ENCODE results near the gene NNAT. TPM values are rescaled to one million over a fixed set of nuclear protein-coding genes. Genes with fewer than 3 reads are reported as not detected.
"Not testable (repeated sequence)": the region's sequence is repeated elsewhere in the genome, so short reads cannot be mapped to it uniquely, and the experiment has no call there.

Gene NNAT
- total RNA-seq, 1 donor from 2014 or later, result 87.4 TPM

DNA sequence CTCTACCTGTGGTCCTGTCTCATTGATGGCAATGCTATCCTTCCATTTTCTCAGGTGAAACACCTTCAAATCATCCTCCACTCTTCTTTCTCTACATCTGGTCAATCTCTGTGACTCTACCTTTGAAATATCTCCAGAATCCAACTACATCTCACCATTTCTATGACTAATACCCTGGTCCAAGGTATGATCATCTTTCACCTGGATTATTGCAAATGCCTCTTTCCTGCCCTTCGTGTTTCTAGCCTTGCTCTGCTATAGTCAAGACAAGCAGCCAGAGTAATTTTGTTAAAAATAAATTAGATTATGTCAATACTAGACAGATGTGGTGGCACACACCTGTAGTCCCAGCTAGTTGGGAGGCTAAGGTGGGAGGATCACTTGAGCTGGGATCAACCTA, 24.5 kb downstream of the NNAT start:
- H3K9me3 Mint-ChIP-seq (ENCODE audit: low read depth), result peaks cover 11% of the 10 kb centered on the region
- no peaks in the 10 kb centered on the region for H3K36me3 Mint-ChIP-seq (ENCODE audit: insufficient read depth)
- TF ChIP-seq, protein P1, sequence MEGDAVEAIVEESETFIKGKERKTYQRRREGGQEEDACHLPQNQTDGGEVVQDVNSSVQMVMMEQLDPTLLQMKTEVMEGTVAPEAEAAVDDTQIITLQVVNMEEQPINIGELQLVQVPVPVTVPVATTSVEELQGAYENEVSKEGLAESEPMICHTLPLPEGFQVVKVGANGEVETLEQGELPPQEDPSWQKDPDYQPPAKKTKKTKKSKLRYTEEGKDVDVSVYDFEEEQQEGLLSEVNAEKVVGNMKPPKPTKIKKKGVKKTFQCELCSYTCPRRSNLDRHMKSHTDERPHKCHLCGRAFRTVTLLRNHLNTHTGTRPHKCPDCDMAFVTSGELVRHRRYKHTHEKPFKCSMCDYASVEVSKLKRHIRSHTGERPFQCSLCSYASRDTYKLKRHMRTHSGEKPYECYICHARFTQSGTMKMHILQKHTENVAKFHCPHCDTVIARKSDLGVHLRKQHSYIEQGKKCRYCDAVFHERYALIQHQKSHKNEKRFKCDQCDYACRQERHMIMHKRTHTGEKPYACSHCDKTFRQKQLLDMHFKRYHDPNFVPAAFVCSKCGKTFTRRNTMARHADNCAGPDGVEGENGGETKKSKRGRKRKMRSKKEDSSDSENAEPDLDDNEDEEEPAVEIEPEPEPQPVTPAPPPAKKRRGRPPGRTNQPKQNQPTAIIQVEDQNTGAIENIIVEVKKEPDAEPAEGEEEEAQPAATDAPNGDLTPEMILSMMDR (IDR thresholded peaks at IDR 0.05; ENCODE audit: unreplicated experiment), result no peak
- no peak overlapping the region for H3K27ac Mint-ChIP-seq
- H3K27me3 Mint-ChIP-seq, result no peaks in the 10 kb centered on the region
- DNase-seq (ENCODE audit: low spot score, unreplicated experiment), result no peak
- peaks cover 14% of the 10 kb centered on the region for H3K4me1 Mint-ChIP-seq (ENCODE audit: low read depth)
- no peak overlapping the region for H3K4me3 Mint-ChIP-seq (ENCODE audit: low read depth)

DNA sequence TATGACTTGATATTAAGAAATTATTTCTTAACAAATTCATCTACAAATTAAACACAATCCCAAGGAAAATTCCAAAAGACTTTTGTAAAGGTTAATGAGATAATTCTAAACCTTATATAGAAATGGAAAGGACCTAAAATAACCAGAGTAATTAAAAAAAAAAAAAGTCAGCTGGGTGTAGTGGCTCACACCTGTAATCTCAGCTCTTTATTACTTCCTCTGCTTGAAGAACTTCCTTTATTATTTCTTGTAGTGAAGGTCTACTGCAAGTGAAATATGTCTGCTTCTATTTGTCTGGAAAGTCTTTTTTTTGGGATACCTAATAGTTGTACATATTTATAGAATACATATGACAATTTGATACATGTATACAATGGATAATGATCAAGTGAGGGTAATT, 26.9 kb downstream of the NNAT start:
- DNase-seq (ENCODE audit: low spot score, unreplicated experiment), result no peak
- Mint-ChIP-seq H3K4me1 (ENCODE audit: low read depth) (peaks cover 8% of the 10 kb centered on the region), H3K27me3 (no peaks in the 10 kb centered on the region), H3K4me3 (ENCODE audit: low read depth) (no peak overlapping the region), H3K9me3 (ENCODE audit: low read depth) (peaks cover 11% of the 10 kb centered on the region), H3K27ac (no peak overlapping the region), H3K36me3 (ENCODE audit: insufficient read depth) (no peaks in the 10 kb centered on the region)
- TF ChIP-seq, protein P1 (IDR thresholded peaks at IDR 0.05; ENCODE audit: unreplicated experiment), result no peak

DNA sequence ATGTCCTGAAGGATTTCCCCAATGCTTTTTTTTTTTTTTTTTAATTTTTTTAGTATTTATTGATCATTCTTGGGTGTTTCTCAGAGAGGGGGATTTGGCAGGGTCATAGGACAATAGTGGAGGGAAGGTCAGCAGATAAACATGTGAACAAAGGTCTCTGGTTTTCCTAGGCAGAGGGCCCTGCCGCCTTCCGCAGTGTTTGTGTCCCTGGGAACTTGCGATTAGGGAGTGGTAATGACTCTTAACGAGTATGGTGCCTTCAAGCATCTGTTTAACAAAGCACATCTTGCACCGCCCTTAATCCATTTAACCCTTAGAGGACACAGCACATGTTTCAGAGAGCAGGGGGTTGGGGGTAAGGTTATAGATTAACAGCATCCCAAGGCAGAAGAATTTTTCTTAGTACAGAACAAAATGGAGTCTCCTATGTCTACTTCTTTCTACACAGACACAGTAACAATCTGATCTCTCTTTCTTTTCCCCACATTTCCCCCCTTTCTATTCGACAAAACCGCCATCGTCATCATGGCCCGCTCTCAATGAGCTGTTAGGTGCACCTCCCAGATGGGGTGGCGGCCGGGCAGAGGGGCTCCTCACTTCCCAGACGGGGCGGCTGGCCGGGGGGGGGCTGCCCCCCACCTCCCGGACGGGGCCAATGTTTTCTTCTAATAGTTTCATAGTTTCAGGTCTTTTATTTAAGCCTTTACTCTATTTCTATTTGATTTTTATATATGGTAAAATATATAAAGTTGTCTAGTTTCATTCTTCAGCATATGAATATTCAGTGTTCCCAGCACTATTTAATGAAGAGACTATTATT, 29.3 kb downstream of the NNAT start:
- peak overlapping the region; percentile 94 for H3K27ac Mint-ChIP-seq
- not testable (repeated sequence) for H3K9me3 Mint-ChIP-seq (ENCODE audit: low read depth)

DNA sequence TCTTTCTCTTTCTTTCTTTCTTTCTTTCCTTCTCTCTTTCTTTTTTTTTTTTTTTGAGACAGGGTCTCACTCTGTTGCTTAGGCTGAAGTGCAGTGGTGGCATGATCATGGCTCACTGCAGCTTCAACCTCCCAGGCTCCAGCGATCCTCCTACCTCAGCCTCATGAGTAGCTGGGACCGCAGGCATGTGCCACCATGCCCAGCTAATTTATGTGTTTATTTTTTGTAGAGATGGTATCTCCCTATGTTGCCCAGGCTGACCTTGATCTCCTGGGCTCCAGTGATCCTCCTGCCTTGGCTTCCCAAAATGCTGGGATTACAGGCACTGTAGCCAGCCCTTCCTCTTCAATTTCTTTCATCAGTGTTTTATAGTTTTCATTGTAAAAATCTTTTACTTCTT, 30.6 kb downstream of the NNAT start:
- not testable (repeated sequence) for H3K9me3 Mint-ChIP-seq (ENCODE audit: low read depth); DNase-seq (ENCODE audit: low spot score, unreplicated experiment); H3K36me3 Mint-ChIP-seq (ENCODE audit: insufficient read depth); H3K4me1 Mint-ChIP-seq (ENCODE audit: low read depth); H3K4me3 Mint-ChIP-seq (ENCODE audit: low read depth); H3K27me3 Mint-ChIP-seq
- peak overlapping the region; percentile 50 for H3K27ac Mint-ChIP-seq

More for the DNA sequence above, 29.3 kb downstream of the NNAT start:
- H3K36me3 Mint-ChIP-seq (ENCODE audit: insufficient read depth); H3K4me3 Mint-ChIP-seq (ENCODE audit: low read depth); DNase-seq (ENCODE audit: low spot score, unreplicated experiment); H3K27me3 Mint-ChIP-seq; H3K4me1 Mint-ChIP-seq (ENCODE audit: low read depth): not testable (repeated sequence)

DNA sequence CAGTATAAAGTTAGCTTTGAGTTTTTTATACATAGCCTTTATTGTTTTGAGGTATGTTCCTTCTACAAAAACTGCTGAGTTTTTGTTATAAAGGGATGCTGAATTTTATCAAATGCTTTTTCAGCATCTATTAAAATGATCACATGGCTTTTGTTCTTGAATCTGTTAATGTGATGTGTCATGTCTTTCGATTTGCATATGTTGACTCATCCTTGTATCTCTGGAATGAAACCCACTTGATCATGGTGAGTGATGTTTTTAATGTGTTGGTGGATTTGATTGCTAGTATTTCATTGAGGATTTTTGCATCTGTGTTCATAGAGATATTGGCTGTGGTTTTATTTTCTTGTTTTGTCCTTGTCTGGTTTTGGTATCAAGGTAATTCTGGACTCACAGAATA, 31.4 kb downstream of the NNAT start:
- Mint-ChIP-seq H3K4me3 (ENCODE audit: low read depth) (no peak overlapping the region), H3K4me1 (ENCODE audit: low read depth) (peaks cover 6% of the 10 kb centered on the region), H3K27me3 (no peaks in the 10 kb centered on the region), H3K36me3 (ENCODE audit: insufficient read depth) (no peaks in the 10 kb centered on the region), H3K27ac (no peak overlapping the region), H3K9me3 (ENCODE audit: low read depth) (peaks cover 7% of the 10 kb centered on the region)
- DNase-seq (ENCODE audit: low spot score, unreplicated experiment), result no peak
- TF ChIP-seq, protein P1 (IDR thresholded peaks at IDR 0.05; ENCODE audit: unreplicated experiment), result no peak

DNA sequence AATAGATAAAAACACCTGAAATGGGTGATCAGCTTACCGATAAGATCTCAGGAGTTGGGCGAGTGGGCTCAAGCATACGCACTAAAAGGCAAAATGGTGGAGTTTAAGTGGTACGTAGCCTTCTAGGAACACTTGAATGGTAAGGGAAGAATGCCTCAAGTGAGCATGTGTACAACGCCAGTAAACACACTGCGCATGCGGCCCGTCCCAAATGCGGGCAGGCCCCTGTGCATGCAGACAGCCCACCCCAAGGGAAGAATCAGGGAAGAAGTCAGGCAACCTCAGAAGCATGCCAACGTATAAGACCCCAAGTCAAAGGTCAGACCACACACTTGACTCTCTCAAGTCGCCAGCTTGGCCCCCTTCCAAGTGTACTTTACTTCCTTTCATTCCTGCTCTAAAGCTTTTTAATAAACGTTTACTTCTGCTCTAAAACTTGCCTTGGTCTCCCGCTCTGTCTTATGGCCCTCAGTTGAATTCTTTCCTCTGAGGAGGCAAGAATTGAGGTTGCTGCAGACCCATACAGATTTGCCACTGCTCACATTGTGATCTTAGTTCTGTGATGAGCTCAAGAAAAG, 33.8 kb downstream of the NNAT start:
- not testable (repeated sequence) for H3K27me3 Mint-ChIP-seq; H3K27ac Mint-ChIP-seq; H3K4me1 Mint-ChIP-seq (ENCODE audit: low read depth); H3K36me3 Mint-ChIP-seq (ENCODE audit: insufficient read depth); DNase-seq (ENCODE audit: low spot score, unreplicated experiment); H3K9me3 Mint-ChIP-seq (ENCODE audit: low read depth); H3K4me3 Mint-ChIP-seq (ENCODE audit: low read depth)

DNA sequence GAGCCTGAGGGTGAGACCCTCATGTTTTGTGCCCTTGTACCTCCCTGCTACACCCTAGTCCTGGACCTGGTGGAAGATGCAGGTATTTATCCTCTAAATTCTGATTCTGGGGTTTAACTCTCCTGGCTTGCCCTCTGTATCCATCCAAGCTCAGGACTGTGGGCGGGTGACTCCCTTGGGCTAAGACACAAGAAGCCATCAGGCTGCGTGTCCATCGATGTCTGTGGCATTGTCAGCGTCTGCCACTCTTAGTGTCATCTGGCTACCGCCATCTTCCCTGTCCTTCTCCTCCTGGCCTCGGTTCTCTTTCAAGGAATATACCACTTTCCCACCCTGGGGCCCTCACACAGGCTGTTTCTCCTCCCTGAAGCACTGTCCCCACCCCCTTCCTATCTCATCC, 35.5 kb downstream of the NNAT start:
- TF ChIP-seq, protein P1 (IDR thresholded peaks at IDR 0.05; ENCODE audit: unreplicated experiment), result no peak
- Mint-ChIP-seq H3K36me3 (ENCODE audit: insufficient read depth) (no peaks in the 10 kb centered on the region), H3K4me1 (ENCODE audit: low read depth) (peaks cover 3% of the 10 kb centered on the region), H3K4me3 (ENCODE audit: low read depth) (no peak overlapping the region), H3K27ac (no peak overlapping the region), H3K9me3 (ENCODE audit: low read depth) (no peaks in the 10 kb centered on the region), H3K27me3 (no peaks in the 10 kb centered on the region)
- DNase-seq (ENCODE audit: low spot score, unreplicated experiment), result no peak

All from progenitor cell of endocrine pancreas (in vitro differentiated cells).